Activated CD8-positive, alpha-beta memory T cell treated with anti-CD3 and anti-CD28 coated beads for 48 hours (primary cell): Measurements from ENCODE around the gene ZNF620.
"Not testable (repeated sequence)": the region's sequence is repeated elsewhere in the genome, so short reads cannot be mapped to it uniquely, and the experiment has no call there.

Experiments
- DNase-seq, 3 experiments: peaks; one replicate each; pipeline ENCODE4 v3.0.0-alpha.2; 2020; ENCODE audit warnings: low read depth in 2 of 3, low spot score in 2 of 3

The ZNF620 gene

GRCh38 chr3:40505599-40506462 is at the start of gene ZNF620:
TSS of gene ZNF620 (plus strand) at chr3:40506039. CDS start at chr3:40506353, 314 bp downstream.
- peak; percentile 18 to 42 (median 41) for DNase-seq

- no peak for DNase-seq
Measured at GRCh38 chr3:40456279-40456939, 49.4 kb upstream of the ZNF620 start.

- peak; percentile 62 to 84 (median 82) for DNase-seq
Measured at GRCh38 chr3:40456940-40457823, 48.7 kb upstream of the ZNF620 start, which contains the start of gene RPL14. TSS of gene RPL14 (plus strand) at chr3:40457339. CDS start at chr3:40457472, 133 bp downstream.

- no peak for DNase-seq
Measured at GRCh38 chr3:40458473-40458872, 47.4 kb upstream of the ZNF620 start.

- DNase-seq: not testable (repeated sequence)
Measured at GRCh38 chr3:40460481-40460880, 45.4 kb upstream of the ZNF620 start.

GRCh38 chr3:40461161-40461560 is 44.7 kb upstream of the ZNF620 start:
- DNase-seq: no peak

- DNase-seq: not testable (repeated sequence)
Measured at GRCh38 chr3:40462838-40463237, 43.0 kb upstream of the ZNF620 start.

GRCh38 chr3:40463579-40463978 is 42.3 kb upstream of the ZNF620 start:
- DNase-seq: no peak

- DNase-seq: no peak
Measured at GRCh38 chr3:40464339-40465110, 41.3 kb upstream of the ZNF620 start.

- DNase-seq: no peak
Measured at GRCh38 chr3:40465111-40465407, 40.8 kb upstream of the ZNF620 start.

GRCh38 chr3:40465456-40465855 is 40.4 kb upstream of the ZNF620 start:
- no peak for DNase-seq

GRCh38 chr3:40468018-40468417 is 37.8 kb upstream of the ZNF620 start:
- DNase-seq: no peak

GRCh38 chr3:40470701-40471100 is 35.1 kb upstream of the ZNF620 start:
- DNase-seq: no peak

- DNase-seq: peak in 1 of 3 experiments; percentile 27
Measured at GRCh38 chr3:40476478-40477470, 29.1 kb upstream of the ZNF620 start, which contains the start of gene ZNF619. TSS of gene ZNF619 (plus strand) at chr3:40477122. CDS start at chr3:40477980, 858 bp downstream.

- no peak for DNase-seq
Measured at GRCh38 chr3:40477666-40478065, 28.2 kb upstream of the ZNF620 start.

GRCh38 chr3:40487172-40487571 is 18.7 kb upstream of the ZNF620 start:
- DNase-seq: no peak

- DNase-seq: no peak
Measured at GRCh38 chr3:40490916-40491315, 14.9 kb upstream of the ZNF620 start.

GRCh38 chr3:40494698-40495097 is 11.1 kb upstream of the ZNF620 start:
- DNase-seq: no peak

- no peak for DNase-seq
Measured at GRCh38 chr3:40497288-40497687, 8.6 kb upstream of the ZNF620 start.
